ENCODE results near the gene RNASE4.

Gene RNASE4

GRCh38 chr14:20676072-20676471, 8.3 kb upstream of the RNASE4 start:
- no peak for DNase-seq

- DNase-seq: no peak
These were observed 4.5 kb upstream of the RNASE4 start for GRCh38 chr14:20679907-20680306.

DNA sequence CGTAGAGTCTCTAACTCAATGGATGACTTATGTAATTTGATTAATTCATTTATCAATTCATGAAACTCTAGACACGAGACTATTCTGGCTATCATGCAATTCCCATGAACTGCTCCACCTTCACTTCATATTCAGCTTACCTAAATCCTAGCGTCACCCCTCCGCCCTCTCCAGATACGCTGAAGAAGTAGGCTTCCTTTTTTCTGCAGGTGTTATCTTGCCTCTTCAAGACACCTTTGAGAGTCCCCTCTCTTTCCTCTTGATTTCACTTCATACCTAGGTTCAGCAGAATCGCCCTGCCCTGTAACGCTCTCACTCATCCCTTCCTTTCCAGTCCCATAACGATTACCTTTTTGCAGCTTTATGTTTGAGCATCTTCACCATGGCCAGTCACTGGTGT, 4.0 kb upstream of the RNASE4 start:
- DNase-seq: no peak

GRCh38 chr14:20680843-20681347, 3.5 kb upstream of the RNASE4 start:
- DNase-seq: no peak

- DNase-seq: peak; percentile 18
These were observed 2.8 kb upstream of the RNASE4 start for GRCh38 chr14:20681348-20682126.

DNA sequence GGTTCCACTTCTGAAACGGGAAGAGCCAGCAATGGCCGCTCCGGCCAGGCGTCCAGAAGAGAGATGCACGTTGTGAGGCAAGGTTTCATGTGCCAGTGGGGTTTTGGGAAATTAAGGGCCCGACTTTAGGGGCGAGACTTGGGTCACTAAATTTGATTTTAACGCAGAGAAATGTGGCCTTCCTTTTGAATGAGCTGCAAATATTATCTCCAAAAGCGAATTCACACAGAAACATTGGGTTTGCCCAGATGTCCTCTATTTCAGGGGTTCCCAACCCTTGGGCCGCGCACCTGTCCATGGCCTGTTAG, 2.3 kb upstream of the RNASE4 start:
- DNase-seq: no peak

GRCh38 chr14:20682435-20683124, 1.8 kb upstream of the RNASE4 start:
- DNase-seq: peak; percentile 20

- DNase-seq: peak; percentile 13
These were observed 1.1 kb upstream of the RNASE4 start for GRCh38 chr14:20683125-20683890.

DNA sequence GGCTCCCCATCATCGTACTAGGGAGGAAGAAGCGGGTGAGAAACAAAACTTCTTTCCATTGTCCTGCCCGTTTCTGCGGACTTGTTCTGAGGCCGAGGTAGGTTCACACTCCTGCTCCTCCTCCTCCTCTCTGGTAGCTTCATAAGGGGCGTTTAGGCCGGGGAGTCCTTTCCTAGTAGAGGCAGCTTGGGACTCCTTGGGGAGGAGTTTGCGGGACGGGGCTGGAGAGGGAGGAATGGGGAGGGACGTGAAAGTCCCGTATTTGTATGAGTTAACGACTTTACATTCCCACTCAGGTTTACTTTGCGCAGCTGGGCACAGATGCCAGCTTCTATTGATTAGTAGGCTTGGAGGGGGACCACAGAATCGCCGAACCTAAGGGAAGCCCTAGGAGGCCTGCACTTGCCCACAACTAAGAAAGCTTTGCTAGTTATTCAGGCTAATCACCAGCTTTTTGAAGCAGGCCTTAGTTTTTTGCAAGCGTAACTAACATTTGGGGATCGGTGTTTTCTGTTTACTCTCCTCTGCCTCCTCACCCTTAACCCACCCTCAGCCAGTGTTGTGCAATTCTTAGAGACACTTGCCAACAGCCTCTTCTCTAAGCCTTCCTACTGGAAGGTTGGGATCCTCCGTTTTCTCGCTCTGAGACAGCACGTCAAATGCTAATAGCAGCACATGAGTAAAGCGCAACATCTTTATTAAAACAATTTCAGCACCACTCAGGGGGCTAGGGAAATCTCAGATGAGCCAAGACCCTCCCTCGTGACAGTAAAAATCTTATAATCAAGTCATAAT, 499 bp downstream of the RNASE4 start:
- no peak for DNase-seq

- no peak for DNase-seq
These were observed 2.2 kb downstream of the RNASE4 start for GRCh38 chr14:20686386-20687143.

DNA sequence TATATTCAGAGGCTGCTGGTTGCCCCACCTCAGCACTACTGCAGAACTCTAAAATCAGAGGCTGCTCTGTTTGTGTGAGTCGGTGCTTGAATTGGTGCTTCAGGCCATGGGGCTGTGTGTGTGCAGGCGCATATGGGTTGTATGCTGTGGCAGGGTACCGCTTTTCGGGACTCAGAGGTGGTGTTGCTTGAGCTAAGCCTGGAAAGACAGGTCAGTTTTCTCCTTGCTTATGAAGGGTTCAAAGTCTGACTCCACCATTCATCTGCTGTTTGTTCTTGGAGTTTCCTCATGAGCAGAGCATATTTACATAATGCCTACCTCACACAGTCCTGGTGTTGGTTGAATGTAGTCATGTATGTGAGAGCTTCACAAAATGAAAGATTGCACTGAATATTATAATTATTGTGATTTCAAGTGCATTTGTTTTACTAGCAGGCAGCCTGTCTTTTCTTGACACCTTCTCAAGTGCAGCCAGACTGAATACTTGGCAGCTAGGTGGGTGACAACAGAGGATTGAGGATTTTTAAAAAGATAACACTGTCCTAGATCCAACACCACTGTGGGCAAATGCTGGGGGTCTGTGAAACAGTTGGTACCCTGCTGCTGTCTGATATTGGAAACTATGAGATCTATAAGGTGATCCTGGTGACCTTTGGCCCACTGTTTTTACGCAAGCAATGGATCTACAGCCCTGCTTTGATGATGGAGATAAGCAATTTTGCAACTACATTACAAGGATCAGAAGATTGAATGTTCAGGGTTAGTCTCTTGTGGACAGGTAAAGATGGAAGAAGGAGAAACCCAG, 3.2 kb downstream of the RNASE4 start:
- DNase-seq: no peak

- DNase-seq: no peak
These were observed 3.9 kb downstream of the RNASE4 start, which contains the start of gene ANG for GRCh38 chr14:20688167-20688839. Gene ANG, plus strand, starts transcription at chr14:20688764. Its CDS starts 4,801 bp downstream, at chr14:20693565.

DNA sequence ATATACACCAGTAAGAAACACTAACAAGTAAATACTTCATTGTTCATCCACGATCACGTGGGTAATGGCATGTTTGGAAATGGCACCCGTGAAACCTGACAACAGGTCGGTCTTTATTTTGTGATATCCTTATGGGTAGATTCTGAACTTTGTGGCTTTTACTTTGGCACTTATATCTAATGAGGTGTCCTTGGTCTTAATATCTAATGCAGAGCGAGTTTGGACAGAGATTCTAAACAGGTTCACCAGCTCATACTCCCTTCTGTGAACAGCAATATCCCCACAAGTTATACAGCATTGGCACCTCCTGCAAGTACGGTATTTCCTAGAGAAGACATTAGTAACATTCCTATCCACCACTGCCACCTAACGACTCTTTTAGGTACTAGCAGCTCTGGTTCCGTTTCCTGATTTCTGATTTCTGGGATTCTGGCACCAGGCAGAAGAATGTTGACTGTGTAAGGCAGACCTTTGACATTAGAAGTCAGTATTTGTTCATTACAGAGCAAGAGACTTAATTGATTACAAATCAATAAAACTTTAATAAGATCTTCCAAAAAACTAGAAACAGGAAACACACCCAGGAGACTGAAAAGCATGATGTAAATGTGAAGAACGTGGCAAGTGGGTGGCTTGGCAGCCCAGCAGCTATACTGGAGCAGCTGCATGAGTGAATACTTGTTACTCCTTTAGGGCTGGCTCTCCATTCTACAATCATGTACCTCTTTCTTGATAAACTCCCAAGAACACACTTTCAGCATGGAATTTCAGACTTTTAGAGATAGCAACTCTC, 6.7 kb downstream of the RNASE4 start:
- peak; percentile 12 for DNase-seq

GRCh38 chr14:20692116-20692751, 7.9 kb downstream of the RNASE4 start:
- no peak for DNase-seq

DNA sequence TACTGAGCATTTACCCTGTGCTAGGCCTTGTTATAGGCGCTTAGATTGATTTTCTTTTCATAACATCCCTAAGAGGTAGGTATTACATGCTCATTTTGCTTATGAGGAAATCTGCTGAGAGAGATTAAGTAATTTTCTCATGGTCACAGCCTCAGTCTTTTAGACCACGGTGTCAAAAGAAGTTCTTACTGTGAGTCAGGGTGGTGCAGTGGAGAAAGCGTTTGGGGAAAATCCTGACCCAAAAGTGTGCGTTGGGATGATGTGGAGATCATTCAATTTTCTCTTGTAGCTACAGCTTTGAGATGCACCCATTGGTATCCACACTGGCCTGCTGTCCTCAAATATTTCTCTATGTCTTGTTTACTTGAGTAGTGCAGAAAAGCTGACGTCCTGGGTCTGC, 12.4 kb downstream of the RNASE4 start:
- no peak for DNase-seq

DNA sequence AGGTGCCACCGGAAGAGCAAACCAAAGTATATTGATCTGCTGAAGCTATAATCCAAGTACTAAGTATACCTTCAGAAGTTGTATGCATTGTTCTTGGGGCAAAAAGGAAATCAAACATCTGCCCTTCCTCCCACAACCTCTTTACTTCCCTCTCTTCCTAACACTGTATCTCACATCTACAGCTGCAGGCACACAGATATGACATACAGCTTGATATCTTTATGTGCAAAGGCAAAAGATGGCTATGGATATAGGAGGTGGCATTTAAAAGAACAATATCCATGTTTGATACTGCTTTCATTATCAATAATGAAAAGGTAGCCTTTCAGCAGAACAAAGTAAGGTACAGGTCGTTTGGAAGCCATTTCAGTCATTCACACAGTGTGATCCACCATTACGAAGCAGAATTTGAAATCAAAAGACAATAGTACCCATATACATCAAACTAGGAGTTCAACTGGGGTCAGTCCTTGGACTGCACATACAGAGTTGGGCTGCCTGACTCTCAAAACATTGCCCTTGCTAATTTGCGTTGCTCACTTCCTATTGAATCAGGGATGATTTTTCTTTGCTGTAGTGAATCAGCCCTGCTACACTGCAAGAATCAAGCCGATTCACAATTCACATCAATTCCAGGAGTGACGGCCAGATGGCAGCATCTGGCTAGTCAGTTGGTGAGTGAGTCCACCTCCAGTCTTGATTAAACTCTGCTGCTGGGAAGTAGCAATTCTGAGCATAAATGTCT, 13.1 kb downstream of the RNASE4 start:
- no peak for DNase-seq

DNA sequence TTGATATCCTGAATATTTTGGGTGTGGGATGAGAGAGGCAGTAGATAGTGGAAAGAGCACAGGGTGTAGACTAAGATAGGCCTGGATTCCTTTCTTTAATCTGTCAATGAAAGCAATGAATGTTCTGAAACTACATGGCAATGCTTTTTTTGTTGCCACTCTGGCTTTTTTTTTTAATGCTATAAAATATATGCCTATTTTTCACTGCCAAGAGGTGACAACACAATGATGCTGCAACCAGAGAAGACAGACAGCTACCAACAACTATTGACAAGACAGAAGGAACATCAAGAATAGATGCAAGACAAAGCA, 13.6 kb downstream of the RNASE4 start:
- DNase-seq: no peak

GRCh38 chr14:20698934-20699333, 14.6 kb downstream of the RNASE4 start:
- DNase-seq: no peak

DNA sequence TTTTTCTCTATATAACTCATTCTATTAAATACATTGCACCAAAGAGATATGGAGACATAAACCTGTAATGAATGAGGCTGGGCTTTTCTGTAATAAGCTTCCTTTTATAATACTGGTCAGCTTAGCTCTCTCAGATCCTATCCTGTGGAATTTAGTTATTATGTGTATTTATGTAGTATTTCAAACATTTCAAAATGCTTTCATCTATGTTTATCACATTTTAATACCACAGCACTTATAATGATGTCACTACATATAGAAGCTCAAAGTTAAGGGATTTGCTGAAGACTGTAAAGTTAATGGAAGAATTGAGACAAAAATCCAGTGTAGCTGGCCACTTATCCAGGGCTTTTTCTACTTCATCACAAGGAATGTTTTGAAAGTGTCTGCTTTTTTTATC, 15.6 kb downstream of the RNASE4 start:
- no peak for DNase-seq
